Caco-2 (cell line): ENCODE measurements around the gene MIPEP. TPM values are rescaled to one million over a fixed set of nuclear protein-coding genes. Genes with fewer than 3 reads are reported as not detected.

Experiments
- BruUV-seq: library from RNA; stranded (reverse); fragments of 400-500 nt; replicated peaks from 2 replicates; lab custom pipeline; 2021; lab: Mats Ljungman, UMichigan
- CTCF ChIA-PET: fragments of 300-600 bp; sonication (Branson Sonifier 250); formaldehyde crosslinking; loops from one replicate; lab custom pipeline; 2022; ENCODE audit warnings: antibody characterized with exemption; lab: Charles Lee
- POLR2A ChIA-PET: fragments of 300-600 bp; sonication (Branson Sonifier 250); formaldehyde crosslinking; loops from one replicate; lab custom pipeline; 2022; ENCODE audit warnings: antibody characterized with exemption; lab: Charles Lee
- DNase-seq, 2 experiments: peaks; one replicate each; pipeline versions ENCODE4 v3.0.0 to v3.0.0-alpha.2; 2020 to 2022
- H3K27me3 ChIP-seq: replicated peaks from 2 replicates; pipeline ENCODE4 v1.6.0; 2011; ENCODE audit warnings: low read length; ENCODE audit not compliant: control insufficient read depth, insufficient read depth
- H3K36me3 ChIP-seq: 2 replicates; pipeline ENCODE4 v1.5.1; 2011; ENCODE audit warnings: low read length; ENCODE audit not compliant: control insufficient read depth, insufficient read depth
- H3K4me1 ChIP-seq: fragments of 250-450 bp; sonication (Bioruptor Pico); 2 replicates; pipeline ENCODE4 v1.5.1; 2020; ENCODE audit warnings: mild to moderate bottlenecking
- H3K4me3 ChIP-seq: 2 replicates; pipeline ENCODE4 v1.5.1; 2011; ENCODE audit warnings: low read depth, mild to moderate bottlenecking, control low read depth, low read length
- H3K9me3 ChIP-seq: fragments of 250-450 bp; sonication (Bioruptor Pico); 2 replicates; pipeline ENCODE4 v1.5.1; 2020; ENCODE audit warnings: mild to moderate bottlenecking, moderate library complexity
- H3K27ac Mint-ChIP-seq: one replicate; pipeline ENCODE4 v1.8.0; 2022; ENCODE audit warnings: mixed read lengths; ENCODE audit not compliant: unreplicated experiment
- H3K27me3 Mint-ChIP-seq: one replicate; pipeline ENCODE4 v1.8.0; 2022; ENCODE audit warnings: mixed read lengths; ENCODE audit not compliant: insufficient read depth, unreplicated experiment
- H3K36me3 Mint-ChIP-seq: one replicate; pipeline ENCODE4 v1.8.0; 2022; ENCODE audit warnings: mild to moderate bottlenecking, mixed read lengths; ENCODE audit not compliant: insufficient read depth, unreplicated experiment
- H3K4me1 Mint-ChIP-seq: one replicate; pipeline ENCODE4 v1.8.0; 2022; ENCODE audit warnings: low read depth, mixed read lengths; ENCODE audit not compliant: unreplicated experiment
- H3K4me3 Mint-ChIP-seq: one replicate; pipeline ENCODE4 v1.8.0; 2022; ENCODE audit warnings: mild to moderate bottlenecking, moderate library complexity, mixed read lengths; ENCODE audit not compliant: unreplicated experiment
- H3K9me3 Mint-ChIP-seq: one replicate; pipeline ENCODE4 v1.8.0; 2022; ENCODE audit warnings: mixed read lengths; ENCODE audit not compliant: unreplicated experiment
- intact Hi-C: fragments of 100-400 bp; cut with micrococcal nuclease; formaldehyde crosslinking; loops from one replicate; pipeline ENCODE4 v1.10.0; 2022; ENCODE audit not compliant: unreplicated experiment
- total RNA-seq: library from RNA; stranded (reverse); gene quantifications from 2 replicates; pipeline ENCODE4 v1.2.3, GENCODE V29; 2022
- TF ChIP-seq, protein P1 (sequence below), 2 experiments: fragments of 200-600 bp in 1 of 2; IDR thresholded peaks; 1 replicate in 1 of 2; 2 replicates in 1 of 2; pipeline versions ENCODE4 v1.5.1 to v1.8.0; 2011 to 2022; ENCODE audit warnings: antibody characterized with exemption in 1 of 2, control low read depth in 1 of 2, inconsistent platforms in 1 of 2, low read depth in 1 of 2, low read length in 1 of 2, mild to moderate bottlenecking in 1 of 2, moderate library complexity in 1 of 2; ENCODE audit not compliant: insufficient read depth in 1 of 2, severe bottlenecking in 1 of 2, unreplicated experiment in 1 of 2

MIPEP gene
- total RNA-seq, 1 experiment from 2014 or later, result 40.6 TPM

DNA sequence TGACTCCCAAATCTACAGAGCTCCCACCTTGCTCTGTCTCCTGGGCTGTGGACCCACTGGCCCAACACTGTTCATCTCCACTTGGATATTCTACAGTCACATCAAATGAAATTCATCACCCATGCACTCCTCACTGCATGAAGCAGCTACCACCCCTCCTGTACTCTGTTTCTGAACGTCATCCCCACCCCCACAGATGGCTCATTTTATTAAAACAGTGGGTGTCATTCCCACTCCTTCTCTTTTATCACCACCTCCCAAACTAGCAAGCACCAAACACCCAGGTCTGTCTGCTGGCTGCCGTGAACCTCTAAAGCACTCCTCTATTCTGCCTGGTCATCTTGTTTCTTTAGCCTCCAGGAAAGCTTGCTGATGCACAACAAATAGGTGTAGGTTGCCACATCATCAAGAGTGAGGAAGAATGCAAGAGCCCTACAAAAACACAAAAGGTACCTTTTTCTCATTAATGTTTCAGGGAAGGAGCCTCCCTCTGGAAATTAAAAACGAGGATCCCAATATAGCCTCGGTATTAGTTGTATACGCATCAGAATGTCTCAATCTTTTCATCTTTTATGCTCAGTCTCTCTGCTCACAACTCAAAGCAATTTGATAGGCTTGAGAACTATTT is 91.8 kb downstream of the MIPEP start:
- H3K9me3 Mint-ChIP-seq, result peaks cover 11% of the 10 kb centered on the region
- DNase-seq, result no peak
- TF ChIP-seq, protein P1, sequence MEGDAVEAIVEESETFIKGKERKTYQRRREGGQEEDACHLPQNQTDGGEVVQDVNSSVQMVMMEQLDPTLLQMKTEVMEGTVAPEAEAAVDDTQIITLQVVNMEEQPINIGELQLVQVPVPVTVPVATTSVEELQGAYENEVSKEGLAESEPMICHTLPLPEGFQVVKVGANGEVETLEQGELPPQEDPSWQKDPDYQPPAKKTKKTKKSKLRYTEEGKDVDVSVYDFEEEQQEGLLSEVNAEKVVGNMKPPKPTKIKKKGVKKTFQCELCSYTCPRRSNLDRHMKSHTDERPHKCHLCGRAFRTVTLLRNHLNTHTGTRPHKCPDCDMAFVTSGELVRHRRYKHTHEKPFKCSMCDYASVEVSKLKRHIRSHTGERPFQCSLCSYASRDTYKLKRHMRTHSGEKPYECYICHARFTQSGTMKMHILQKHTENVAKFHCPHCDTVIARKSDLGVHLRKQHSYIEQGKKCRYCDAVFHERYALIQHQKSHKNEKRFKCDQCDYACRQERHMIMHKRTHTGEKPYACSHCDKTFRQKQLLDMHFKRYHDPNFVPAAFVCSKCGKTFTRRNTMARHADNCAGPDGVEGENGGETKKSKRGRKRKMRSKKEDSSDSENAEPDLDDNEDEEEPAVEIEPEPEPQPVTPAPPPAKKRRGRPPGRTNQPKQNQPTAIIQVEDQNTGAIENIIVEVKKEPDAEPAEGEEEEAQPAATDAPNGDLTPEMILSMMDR (IDR thresholded peaks at IDR 0.05; ENCODE audit: insufficient read depth in 1 of 2, low read depth in 1 of 2, low read length in 1 of 2, severe bottlenecking in 1 of 2, unreplicated experiment in 1 of 2), result no peak
- Histone ChIP-seq H3K4me3 (no peak overlapping the region), H3K4me1 (peaks cover 11% of the 10 kb centered on the region; the same call in 1 of the 2 replicates), H3K36me3 (no peaks in the 10 kb centered on the region), H3K27me3 (no peaks in the 10 kb centered on the region), H3K9me3 (peaks cover 3% of the 10 kb centered on the region; the same call in 1 of the 2 replicates)
- peaks cover 4% of the 10 kb centered on the region for H3K4me1 Mint-ChIP-seq
- H3K27ac Mint-ChIP-seq, result no peak overlapping the region
- peaks cover 4% of the 10 kb centered on the region for H3K36me3 Mint-ChIP-seq
- H3K4me3 Mint-ChIP-seq, result no peak overlapping the region
- BruUV-seq, result no TSS peak
- no peaks in the 10 kb centered on the region for H3K27me3 Mint-ChIP-seq
- POLR2A ChIA-PET, result no interaction called here
- intact Hi-C loops, result no loop called here
- CTCF ChIA-PET, result no interaction called here

DNA sequence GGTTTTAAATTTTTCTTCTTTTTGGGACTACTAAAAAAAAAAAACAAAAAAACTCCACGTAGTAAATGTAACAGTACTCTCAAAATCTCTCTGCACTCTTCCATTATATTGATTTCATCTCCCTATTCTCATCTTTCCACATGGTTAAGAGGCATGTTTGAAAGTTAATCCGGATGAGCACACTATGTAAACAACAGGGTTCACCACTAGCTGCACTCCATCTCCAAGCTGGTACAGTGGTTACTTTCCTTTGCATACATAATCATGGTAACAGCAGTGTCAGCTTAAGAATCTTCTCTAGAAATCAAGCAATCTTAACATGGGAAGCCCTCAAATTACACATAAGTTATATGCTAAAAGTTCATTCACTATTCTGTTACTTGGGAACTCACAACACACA is 92.6 kb downstream of the MIPEP start:
- peaks cover 4% of the 10 kb centered on the region for H3K36me3 Mint-ChIP-seq
- Histone ChIP-seq H3K4me3 (no peak overlapping the region), H3K27me3 (no peaks in the 10 kb centered on the region), H3K36me3 (no peaks in the 10 kb centered on the region; the same call in 1 of the 2 replicates), H3K4me1 (peaks cover 11% of the 10 kb centered on the region; the same call in 1 of the 2 replicates), H3K9me3 (peaks cover 3% of the 10 kb centered on the region; the same call in 1 of the 2 replicates)
- ChIA-PET POLR2A (no interaction called here), CTCF (no interaction called here)
- BruUV-seq, result no TSS peak
- no peaks in the 10 kb centered on the region for H3K27me3 Mint-ChIP-seq
- TF ChIP-seq, protein P1 (IDR thresholded peaks at IDR 0.05; ENCODE audit: insufficient read depth in 1 of 2, low read depth in 1 of 2, low read length in 1 of 2, severe bottlenecking in 1 of 2, unreplicated experiment in 1 of 2), result no peak
- DNase-seq, result no peak
- no peak overlapping the region for H3K4me3 Mint-ChIP-seq
- intact Hi-C loops, result no loop called here
- H3K4me1 Mint-ChIP-seq, result peaks cover 4% of the 10 kb centered on the region
- H3K27ac Mint-ChIP-seq, result no peak overlapping the region
- peaks cover 11% of the 10 kb centered on the region for H3K9me3 Mint-ChIP-seq

DNA sequence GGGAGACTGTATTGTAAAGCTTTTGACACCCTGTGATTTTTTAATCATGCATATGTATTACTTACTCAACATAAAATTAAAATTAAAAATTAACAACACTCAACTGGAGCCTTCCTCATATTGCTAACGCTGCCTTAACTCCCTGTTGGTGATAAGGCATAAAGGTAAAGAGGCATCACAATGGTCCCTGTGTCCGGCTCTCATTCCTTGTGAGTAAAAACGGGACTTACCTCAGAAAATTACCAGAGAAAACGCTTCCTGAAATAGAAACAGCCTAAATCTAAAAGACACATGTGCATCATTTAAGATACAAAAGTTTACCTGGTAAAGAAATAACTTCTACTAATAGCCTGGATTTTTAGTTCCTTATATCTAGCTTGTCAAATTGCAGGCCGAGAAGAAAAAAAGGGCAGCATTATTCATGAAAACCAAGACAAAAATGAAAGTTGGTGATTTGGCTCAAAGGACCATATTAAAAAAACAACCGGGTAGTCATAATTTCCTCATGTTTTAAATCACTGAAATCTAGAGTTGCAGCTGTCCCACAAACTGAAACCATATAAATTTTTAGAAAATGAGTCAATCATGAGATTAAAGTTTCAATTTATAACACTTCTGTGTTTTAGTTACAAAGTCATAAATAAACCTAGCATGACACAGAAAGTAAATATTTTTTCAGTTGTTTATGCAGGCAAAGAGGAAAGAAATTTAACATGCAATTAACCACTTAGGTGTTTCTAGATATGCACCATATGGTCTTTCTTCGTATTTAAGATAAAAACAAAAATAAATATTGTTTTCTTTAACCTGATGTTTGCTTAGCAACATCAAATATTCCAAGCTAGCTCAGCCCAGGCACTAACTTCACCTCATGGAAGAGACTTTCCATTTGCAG is 94.7 kb downstream of the MIPEP start:
- Histone ChIP-seq H3K9me3 (peaks cover 5% of the 10 kb centered on the region; the same call in 1 of the 2 replicates), H3K4me1 (peaks cover 11% of the 10 kb centered on the region; the same call in 1 of the 2 replicates), H3K4me3 (no peak overlapping the region), H3K36me3 (no peaks in the 10 kb centered on the region; the same call in 1 of the 2 replicates), H3K27me3 (no peaks in the 10 kb centered on the region)
- DNase-seq, result no peak
- ChIA-PET POLR2A (no interaction called here), CTCF (no interaction called here)
- no peak overlapping the region for H3K4me3 Mint-ChIP-seq
- peaks cover 4% of the 10 kb centered on the region for H3K36me3 Mint-ChIP-seq
- no peak overlapping the region for H3K27ac Mint-ChIP-seq
- peaks cover 11% of the 10 kb centered on the region for H3K9me3 Mint-ChIP-seq
- peaks cover 4% of the 10 kb centered on the region for H3K4me1 Mint-ChIP-seq
- TF ChIP-seq, protein P1 (IDR thresholded peaks at IDR 0.05; ENCODE audit: insufficient read depth in 1 of 2, low read depth in 1 of 2, low read length in 1 of 2, severe bottlenecking in 1 of 2, unreplicated experiment in 1 of 2), result no peak
- intact Hi-C loops, result no loop called here
- BruUV-seq, result no TSS peak
- no peaks in the 10 kb centered on the region for H3K27me3 Mint-ChIP-seq
